SKM-1 (cell line): ENCODE results near the gene CDH4.

Experiments
- DNase-seq: peaks from one replicate; lab custom pipeline; 2025; ENCODE audit not compliant: unreplicated experiment; lab: John Stamatoyannopoulos, UW

CDH4 gene

DNA sequence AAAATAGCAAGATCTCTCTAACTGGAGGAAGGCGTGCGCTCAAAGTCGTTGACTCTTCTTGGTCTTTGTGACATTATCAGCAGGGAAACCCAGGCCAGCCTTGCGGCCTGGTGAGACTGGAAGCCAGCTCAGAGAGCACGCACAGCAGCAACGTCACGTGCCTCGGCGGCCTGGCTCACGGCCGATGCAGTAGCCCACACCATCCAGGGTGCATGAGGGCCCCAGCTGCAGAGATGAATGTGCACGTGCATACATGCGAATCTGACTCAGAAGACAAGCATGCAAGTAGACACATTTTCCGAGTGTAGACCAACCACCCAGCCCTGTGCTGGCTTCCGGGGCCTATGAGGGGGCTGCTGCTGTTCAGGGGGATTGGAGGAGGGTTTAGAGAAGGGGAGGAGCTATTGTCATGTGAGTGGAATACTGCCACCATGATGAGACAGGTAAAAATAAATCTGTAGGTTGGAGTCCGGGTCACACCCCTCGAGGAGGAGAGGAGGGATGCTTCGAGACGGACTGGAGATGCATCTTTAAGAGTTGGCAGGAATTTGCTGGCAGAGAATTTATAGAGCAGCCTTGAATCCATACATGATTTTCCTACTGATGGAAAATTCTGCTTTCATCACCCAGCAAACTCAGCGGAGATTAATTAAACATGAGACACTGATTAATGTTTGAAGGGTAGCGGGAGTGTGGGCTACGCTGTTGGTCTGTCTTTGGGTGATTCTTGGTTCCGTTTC is 388.2 kb downstream of the CDH4 start:
- DNase-seq: no peak

- no peak for DNase-seq
These were observed 388.8 kb downstream of the CDH4 start for GRCh38 chr20:61640871-61641245.

DNA sequence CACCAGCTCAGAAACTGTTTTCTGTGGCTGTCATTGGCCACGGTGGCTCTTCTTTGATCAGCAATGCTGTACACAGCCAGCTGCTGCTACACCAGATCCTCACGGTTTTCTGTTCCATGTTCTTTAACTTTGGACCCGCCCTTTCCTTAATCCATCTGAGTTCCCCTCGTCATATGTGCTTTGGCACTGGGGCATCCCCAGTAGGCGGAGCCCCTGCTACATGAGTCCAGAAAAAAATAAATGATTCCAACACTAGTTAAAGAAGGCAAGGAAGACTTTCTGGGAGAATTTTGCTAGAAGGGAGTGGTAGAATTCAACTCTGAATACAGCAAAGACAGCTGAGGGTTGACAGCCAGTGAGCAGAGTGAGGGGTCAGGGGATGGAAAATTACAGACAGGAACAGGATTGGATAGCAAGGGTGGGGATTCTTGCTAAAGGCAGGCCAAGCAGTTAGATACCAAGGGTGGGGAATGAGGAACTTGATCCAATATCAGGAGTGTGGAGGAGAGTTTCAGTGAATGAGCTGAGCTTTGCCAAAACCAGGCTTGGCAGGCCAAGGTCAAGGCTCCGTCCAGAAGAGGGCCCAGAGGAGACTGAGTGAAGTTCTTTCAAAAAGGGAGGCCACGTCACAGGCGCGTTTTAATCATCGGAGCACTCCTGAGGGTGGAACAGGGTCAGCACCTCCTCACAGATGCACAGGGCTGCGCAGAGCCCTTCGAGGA is 391.8 kb downstream of the CDH4 start:
- no peak for DNase-seq

DNA sequence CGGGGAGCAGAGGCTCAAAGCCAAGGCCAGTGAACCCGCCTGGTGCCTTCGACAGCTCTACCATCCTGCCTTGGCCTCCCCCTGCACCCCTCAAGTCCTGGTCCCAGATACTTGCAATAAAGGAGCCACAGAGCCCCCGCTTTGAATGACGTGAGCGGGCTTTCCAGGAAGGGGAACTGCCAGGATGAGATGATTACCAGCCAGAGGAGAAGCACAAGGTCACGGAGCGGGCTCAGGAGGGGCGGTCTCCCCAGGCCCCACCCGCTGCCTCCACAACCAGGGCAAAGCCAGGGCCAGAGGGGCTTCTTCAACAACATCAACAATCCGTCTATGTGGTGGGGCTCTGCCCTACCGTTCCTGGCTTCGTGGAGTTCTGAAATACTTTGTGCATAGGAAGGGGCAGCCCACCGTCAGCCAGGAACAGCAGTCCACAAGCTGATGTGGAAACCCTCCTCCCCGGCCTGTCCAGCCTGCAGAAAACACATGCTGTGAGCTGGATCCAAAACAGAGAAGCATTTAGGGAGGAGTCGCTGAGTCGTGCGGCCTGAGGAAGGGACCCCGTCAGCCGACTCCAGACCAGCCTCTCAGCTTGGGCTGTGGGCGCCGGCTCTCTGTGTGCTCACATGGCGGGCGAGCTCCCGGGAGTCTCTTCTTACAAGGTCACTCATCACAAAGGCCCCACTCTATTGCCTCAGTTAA is 392.5 kb downstream of the CDH4 start:
- no peak for DNase-seq

DNA sequence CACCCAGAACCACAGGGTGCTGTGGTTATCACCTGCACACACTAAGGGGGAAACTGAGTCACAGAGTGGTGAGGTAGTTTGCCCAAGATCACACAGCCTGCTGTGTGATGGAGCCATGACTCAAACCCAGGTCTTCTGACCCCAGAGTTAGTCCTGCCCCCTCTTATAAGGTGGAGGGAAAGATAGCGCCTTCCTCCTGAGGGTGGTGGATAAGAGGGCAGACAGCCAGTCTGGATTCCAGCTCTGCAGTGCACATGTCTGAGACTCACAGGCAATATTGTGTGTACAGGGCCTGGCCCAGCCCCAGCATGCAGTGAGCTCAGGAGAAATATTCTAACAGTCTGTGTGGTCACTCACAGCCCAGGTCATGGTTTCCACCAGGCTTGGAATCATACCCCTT is 393.7 kb downstream of the CDH4 start:
- DNase-seq: no peak

DNA sequence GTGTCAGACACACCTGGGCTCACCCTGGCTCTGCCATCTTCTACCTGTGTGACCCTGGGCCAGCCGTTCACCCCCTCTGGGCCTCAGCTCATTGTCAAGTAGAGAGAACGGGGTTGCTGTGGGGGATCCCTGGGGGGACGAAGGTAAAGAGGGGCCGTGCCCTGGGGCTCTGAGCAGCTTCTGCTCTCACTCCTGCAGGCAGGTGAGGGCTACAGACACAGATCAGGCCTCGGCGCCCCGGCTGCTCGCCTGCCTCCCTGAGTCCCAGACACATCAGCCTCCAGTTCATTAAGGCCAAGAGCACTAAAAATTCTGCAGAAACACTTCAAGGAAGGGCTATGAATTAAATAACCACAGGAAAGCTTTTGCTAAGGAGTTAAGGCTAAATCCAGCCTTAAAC is 394.4 kb downstream of the CDH4 start:
- no peak for DNase-seq

DNA sequence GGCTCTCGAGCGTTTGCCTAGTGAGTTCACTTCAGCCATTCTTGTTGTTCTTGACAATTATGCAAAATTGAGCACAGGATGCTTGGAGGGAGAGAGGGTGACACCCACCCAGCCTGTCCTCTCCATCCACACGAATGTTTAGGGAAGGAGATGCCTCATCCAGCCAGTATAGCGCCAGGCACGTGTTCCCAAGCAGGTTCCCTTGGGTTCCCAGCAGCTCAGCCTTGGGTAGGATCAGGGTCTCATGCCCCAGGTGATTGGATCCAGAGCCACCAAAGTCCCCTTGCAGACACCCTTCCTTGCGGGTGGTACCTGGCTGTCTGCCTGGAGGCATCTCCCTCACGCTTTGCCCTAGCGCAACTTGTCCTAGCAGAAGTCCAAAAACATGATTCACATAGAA is 394.9 kb downstream of the CDH4 start:
- DNase-seq: no peak

DNA sequence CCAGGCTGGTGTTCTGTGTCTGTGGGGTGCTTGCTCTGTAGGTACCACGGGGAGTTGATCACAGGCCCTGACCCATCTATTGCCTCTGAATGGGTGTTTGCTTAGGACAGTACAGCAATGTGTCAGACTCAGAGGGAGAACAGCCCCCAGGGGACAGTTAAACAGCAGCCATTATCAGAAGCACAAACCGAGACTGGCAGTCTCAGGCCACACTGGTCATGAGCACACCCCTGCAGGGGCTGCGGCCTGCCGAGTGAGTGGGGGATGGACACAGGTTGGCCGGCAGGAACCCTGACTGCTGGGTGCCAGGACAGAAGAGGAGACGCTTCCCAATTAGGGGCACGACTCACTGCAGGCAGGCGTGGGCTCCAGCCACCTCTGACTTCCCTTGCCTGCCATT is 395.6 kb downstream of the CDH4 start:
- DNase-seq: no peak

DNA sequence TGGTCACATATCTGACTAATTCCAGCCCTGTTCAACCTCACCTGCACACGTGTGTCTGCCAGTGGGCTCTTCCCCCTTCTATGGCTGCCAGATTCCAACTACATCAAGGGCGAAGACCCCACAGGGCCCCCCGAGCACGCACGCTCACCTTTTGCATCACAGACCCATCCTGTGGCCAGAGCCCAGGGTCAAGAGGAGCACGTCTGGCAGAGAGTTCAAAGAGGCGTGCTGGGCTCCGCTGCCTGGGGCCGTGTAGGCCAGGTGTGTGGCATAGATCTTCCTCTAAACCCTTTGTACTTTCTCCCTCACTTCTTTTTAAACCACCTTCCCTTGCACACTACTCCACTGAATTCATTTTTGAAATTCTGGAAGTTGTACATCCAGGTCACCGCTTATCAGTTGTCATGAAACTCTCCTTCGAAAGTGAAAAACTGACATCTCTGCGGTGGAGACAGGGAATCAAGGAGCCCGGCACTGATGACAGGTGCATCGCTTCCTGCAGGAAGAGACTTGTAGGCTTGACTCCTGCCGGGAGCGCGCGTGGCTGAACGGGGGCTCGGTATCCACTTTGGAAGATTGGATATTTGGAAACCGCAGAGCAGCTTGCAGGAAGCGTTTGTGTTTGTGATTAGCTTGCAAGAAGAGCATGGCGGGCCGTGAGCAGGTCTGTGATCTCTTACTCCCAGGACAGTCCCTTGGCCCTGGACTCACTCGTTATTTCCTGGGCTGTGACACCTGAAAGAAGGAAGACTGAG is 397.2 kb downstream of the CDH4 start:
- DNase-seq: no peak

DNA sequence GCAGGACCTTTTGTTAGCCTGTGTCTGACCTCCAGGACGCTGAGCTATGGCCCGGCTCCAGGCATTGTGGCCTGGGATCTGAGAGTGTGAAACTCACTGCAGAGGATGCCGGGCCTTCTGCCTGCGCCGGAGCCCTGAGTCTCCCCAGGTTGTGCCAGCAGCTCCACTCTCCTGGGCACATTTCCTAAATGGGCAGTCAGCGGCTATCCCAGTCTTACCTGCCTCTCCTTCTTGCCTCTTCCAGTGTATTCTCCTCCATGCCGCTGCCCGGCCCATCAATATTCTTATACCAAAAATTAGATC is 397.8 kb downstream of the CDH4 start:
- DNase-seq: no peak

GRCh38 chr20:61650912-61651733 is 399.1 kb downstream of the CDH4 start:
- no peak for DNase-seq

GRCh38 chr20:61652146-61652545 is 400.1 kb downstream of the CDH4 start:
- no peak for DNase-seq

DNA sequence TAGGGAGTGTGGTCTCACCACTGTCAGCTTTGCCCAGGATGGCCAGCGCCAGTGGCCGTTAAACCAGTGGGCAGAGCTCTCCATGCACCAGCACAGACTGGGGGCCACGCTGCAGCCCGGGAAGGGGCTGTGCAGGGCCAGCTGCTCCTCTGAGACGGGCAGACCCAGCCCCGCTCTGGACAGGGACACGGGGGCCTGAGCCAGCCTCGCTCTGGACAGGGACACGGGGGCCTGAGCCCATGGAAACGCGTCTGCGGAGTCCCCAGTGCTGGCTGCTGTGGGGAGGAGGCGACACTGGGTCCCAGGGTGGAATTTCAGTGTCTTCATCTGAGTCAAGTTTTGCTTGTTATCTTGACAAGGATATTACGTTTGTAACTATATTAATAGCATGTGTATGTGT is 402.7 kb downstream of the CDH4 start:
- no peak for DNase-seq

DNA sequence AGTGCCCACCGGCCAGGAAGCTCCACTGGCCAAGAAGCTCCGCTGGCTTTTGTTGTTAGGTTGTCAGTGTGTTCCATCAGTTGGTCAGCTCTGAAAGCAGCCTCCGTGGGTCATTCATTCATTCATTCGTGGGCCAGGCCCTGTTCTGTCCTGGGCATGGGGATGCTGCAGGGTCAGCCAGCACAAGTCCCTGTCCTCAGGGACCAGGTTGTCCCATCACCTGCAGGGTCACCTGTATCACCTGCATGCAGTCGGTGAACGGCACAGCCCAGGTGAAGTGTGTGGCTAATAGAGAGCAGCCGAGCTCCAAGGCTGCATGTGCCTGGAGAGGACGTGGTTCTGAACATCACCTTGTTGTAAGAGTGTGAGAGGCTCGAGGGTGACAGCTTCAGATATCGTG is 403.5 kb downstream of the CDH4 start:
- DNase-seq: no peak

- DNase-seq: no peak
These were observed 404.1 kb downstream of the CDH4 start for GRCh38 chr20:61656198-61656597.

GRCh38 chr20:61657721-61658377 is 405.8 kb downstream of the CDH4 start:
- DNase-seq: no peak

DNA sequence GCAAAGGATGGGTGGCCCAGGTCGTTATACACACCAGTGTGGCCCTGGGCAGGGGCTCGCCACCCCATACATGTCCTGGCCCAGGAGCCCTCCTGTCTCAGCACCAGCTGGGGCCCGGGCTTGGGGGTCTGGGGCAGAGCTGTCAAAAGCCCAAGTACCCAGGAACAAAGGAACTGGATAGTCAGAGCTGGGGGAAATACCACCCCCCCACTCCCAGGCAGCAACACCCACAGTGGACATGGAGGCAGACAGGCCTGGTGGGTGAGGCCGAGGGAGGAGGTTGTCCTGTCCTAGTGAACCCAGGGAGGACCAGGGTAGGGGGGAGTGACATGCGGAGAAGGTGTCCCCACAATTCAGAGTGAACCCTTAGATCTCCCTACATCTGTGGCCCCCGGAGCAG is 406.5 kb downstream of the CDH4 start:
- DNase-seq: no peak

DNA sequence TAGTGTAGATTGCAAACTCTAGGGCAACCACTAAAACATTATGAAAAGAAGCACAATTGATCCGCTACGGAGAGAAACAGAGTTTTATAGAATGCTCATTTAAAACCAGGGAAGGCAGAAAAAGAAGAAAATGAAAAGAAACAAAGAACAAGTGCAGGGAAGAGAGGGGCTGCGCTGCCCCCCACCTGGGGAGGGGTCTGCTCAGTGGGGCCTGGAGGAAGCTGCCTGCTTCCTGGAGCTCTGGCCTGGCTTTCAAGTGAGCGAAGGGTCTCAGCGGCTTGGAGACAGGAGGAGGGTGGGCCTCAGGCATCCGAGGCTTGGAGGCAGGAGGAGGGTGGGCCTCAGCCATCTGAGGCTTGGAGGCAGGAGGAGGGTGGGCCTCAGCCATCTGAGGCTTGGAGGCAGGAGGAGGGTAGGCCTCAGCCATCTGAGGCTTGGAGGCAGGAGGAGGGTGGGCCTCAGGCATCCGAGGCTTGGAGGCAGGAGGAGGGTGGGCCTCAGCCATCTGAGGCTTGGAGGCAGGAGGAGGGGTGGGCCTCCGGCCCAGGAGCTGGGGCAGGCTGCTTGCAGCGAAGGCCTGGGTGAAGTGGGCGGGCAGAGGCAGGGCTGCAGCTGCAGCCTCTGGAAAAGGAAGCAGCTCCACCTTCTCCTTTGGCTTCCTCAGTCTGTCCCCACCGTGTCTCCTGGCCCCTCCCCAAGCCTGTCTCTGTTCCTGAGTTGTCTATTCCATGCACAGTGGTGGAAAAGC is 407.4 kb downstream of the CDH4 start:
- DNase-seq: no peak

DNA sequence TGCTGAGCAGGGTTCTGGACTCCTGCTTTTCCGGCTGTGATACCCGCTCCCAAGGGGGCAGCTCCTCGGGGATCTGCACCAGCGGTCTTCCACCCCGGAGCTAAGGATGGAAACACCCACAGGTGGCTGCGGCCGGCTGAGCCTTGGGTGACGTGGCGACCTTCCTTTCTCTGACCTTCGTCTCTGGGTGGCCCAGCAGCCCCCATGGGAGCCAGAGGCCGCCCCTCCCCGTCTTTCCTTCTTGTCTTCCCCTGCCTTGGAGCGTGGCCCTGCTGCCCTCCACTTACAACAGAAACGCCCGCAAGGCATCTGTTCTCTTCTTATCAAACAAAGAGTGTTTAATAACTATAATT is 407.9 kb downstream of the CDH4 start:
- DNase-seq: no peak

DNA sequence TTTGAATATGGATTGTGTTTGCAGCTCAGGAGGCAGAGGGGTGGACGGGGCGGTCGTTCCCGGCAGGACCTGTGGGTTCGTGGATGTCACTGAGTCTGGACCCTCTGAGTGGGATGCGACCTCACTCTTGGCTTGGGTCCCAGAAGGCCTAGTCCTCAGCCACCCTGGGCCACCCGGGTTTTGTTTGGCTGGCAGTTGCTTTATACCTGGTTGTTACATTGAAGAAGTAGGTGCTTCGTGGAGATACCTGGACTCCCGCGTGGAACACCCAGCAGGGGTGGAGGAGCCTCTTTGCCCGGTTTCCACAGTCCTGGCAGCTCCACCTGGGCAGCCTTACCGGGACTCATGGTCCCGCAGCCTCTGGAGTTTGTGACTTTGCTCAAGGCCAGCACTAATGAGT is 408.5 kb downstream of the CDH4 start:
- DNase-seq: no peak
